Activated T-helper 9 cell treated with anti-CD3 and anti-CD28 coated beads, Interleukin-2, amount 50 U/mL, for 16 hours (primary cell): ENCODE data around the gene GOLGA1.
"Not testable (repeated sequence)": the region's sequence is repeated elsewhere in the genome, so short reads cannot be mapped to it uniquely, and the experiment has no call there.

Source experiments
- DNase-seq: peaks from one replicate; pipeline ENCODE4 v3.0.0-alpha.2; 2020; ENCODE audit warnings: low read depth

The GOLGA1 gene

GRCh38 chr9:124939944-124940343 lies 939 bp downstream of the GOLGA1 start:
- DNase-seq: no peak

- no peak for DNase-seq
These were observed 6.6 kb downstream of the GOLGA1 start for GRCh38 chr9:124934290-124934689.

- DNase-seq: no peak
These were observed 8.6 kb downstream of the GOLGA1 start for GRCh38 chr9:124932333-124932732.

- DNase-seq: no peak
These were observed 11.4 kb downstream of the GOLGA1 start for GRCh38 chr9:124929464-124929863.

- no peak for DNase-seq
These were observed 12.8 kb downstream of the GOLGA1 start for GRCh38 chr9:124928116-124928515.

- not testable (repeated sequence) for DNase-seq
These were observed 20.5 kb downstream of the GOLGA1 start for GRCh38 chr9:124920394-124920793.

GRCh38 chr9:124914753-124915405 lies 26.0 kb downstream of the GOLGA1 start:
- DNase-seq: no peak

- no peak for DNase-seq
These were observed 27.5 kb downstream of the GOLGA1 start for GRCh38 chr9:124913378-124913777.

- no peak for DNase-seq
These were observed 29.1 kb downstream of the GOLGA1 start for GRCh38 chr9:124911766-124912165.

- no peak for DNase-seq
These were observed 32.8 kb downstream of the GOLGA1 start for GRCh38 chr9:124908098-124908497.

- no peak for DNase-seq
These were observed 33.9 kb downstream of the GOLGA1 start for GRCh38 chr9:124906966-124907365.

GRCh38 chr9:124899845-124900244 lies 41.0 kb downstream of the GOLGA1 start:
- DNase-seq: no peak

- DNase-seq: no peak
These were observed 43.1 kb downstream of the GOLGA1 start for GRCh38 chr9:124897570-124898460.

- no peak for DNase-seq
These were observed 46.1 kb downstream of the GOLGA1 start for GRCh38 chr9:124894741-124895170.

GRCh38 chr9:124894035-124894740 lies 46.7 kb downstream of the GOLGA1 start:
- no peak for DNase-seq

- no peak for DNase-seq
These were observed 50.7 kb downstream of the GOLGA1 start for GRCh38 chr9:124890179-124890578.

- DNase-seq: no peak
These were observed 51.9 kb downstream of the GOLGA1 start for GRCh38 chr9:124889006-124889405.

- DNase-seq: no peak
These were observed 53.1 kb downstream of the GOLGA1 start for GRCh38 chr9:124887832-124888231.

- DNase-seq: no peak
These were observed 53.9 kb downstream of the GOLGA1 start for GRCh38 chr9:124886866-124887492.

GRCh38 chr9:124886461-124886860 lies 54.4 kb downstream of the GOLGA1 start:
- no peak for DNase-seq

- DNase-seq: no peak
These were observed 55.3 kb downstream of the GOLGA1 start for GRCh38 chr9:124885551-124885950.

GRCh38 chr9:124884376-124884775 lies 56.5 kb downstream of the GOLGA1 start:
- DNase-seq: no peak
